Stimulated activated CD4-positive, alpha-beta T cell treated with anti-CD3 and anti-CD28 coated beads, Interleukin-15, amount 100 ng/mL, for 24 hours (primary cell): ENCODE measurements around the gene MDH1.

Experiments used
- DNase-seq: peaks from one replicate; pipeline ENCODE4 v3.0.0-alpha.2; 2020

MDH1 gene

GRCh38 chr2:63639344-63639743 lies 50.6 kb downstream of the MDH1 start:
- DNase-seq, result no peak

- DNase-seq, result no peak
Observed at GRCh38 chr2:63642946-63643345, 54.2 kb downstream of the MDH1 start.

GRCh38 chr2:63643486-63643885 lies 54.7 kb downstream of the MDH1 start:
- DNase-seq, result no peak

- DNase-seq, result no peak
Observed at GRCh38 chr2:63648632-63649031, 59.9 kb downstream of the MDH1 start.

- DNase-seq, result no peak
Observed at GRCh38 chr2:63649829-63650228, 61.1 kb downstream of the MDH1 start.

GRCh38 chr2:63650756-63651155 lies 62.0 kb downstream of the MDH1 start:
- DNase-seq, result no peak

- DNase-seq, result no peak
Observed at GRCh38 chr2:63651356-63651755, 62.6 kb downstream of the MDH1 start.

- DNase-seq, result no peak
Observed at GRCh38 chr2:63651861-63652651, 63.3 kb downstream of the MDH1 start.

GRCh38 chr2:63652652-63652985 lies 63.9 kb downstream of the MDH1 start:
- no peak for DNase-seq

GRCh38 chr2:63654959-63655358 lies 66.2 kb downstream of the MDH1 start:
- peak; percentile 46 for DNase-seq
